MG63 (cell line): ENCODE data around the gene HS3ST3A1. TPM values are rescaled to one million over a fixed set of nuclear protein-coding genes. Genes with fewer than 3 reads are reported as not detected.

Experiments used
- DNase-seq: peaks from one replicate; pipeline ENCODE4 v3.0.0-alpha.2; 2020
- H3K27me3 ChIP-seq: fragments of 250-450 bp; sonication (Bioruptor Pico); 2 replicates; pipeline ENCODE4 v1.5.1; 2020; ENCODE audit warnings: mild to moderate bottlenecking, moderate library complexity
- H3K36me3 ChIP-seq: fragments of 250-450 bp; sonication (Bioruptor Pico); 2 replicates; pipeline ENCODE4 v1.5.1; 2020; ENCODE audit warnings: mild to moderate bottlenecking, moderate library complexity
- H3K4me3 ChIP-seq: fragments of 250-450 bp; sonication (Bioruptor Pico); 2 replicates; pipeline ENCODE4 v1.5.1; 2020; ENCODE audit warnings: mild to moderate bottlenecking, moderate library complexity
- H3K9me3 ChIP-seq: fragments of 250-450 bp; sonication (Bioruptor Pico); 2 replicates; pipeline ENCODE4 v1.5.1; 2020; ENCODE audit warnings: mild to moderate bottlenecking, moderate library complexity
- total RNA-seq: library from RNA; depleted of rRNA; stranded (reverse); fragments of >200 nt; shearing (Covaris generic); gene quantifications from 2 replicates; pipeline ENCODE4 v1.2.3, GENCODE V29; 2014; ENCODE audit warnings: low replicate concordance; rRNA removed

The HS3ST3A1 gene
- total RNA-seq = 1.2 and 3.0 TPM in 2 replicates

GRCh38 chr17:13601776-13602551, at the start of gene HS3ST3A1:
HS3ST3A1 (minus strand) TSS chr17:13601929; CDS start chr17:13601129, 800 bp downstream.
- H3K4me3 ChIP-seq = peak within 1 kb of the TSS; percentile 46
- H3K27me3 ChIP-seq = no peaks in the 10 kb centered on the region
- H3K36me3 ChIP-seq = no peaks in the 10 kb centered on the region
- no peaks in the 10 kb centered on the region for H3K9me3 ChIP-seq
- peak; percentile 68 for DNase-seq

- Histone ChIP-seq H3K9me3 (no peaks in the 10 kb centered on the region), H3K36me3 (no peaks in the 10 kb centered on the region)
- no peak for DNase-seq
These were observed 48.5 kb upstream of the HS3ST3A1 start for GRCh38 chr17:13650096-13650675.

DNA sequence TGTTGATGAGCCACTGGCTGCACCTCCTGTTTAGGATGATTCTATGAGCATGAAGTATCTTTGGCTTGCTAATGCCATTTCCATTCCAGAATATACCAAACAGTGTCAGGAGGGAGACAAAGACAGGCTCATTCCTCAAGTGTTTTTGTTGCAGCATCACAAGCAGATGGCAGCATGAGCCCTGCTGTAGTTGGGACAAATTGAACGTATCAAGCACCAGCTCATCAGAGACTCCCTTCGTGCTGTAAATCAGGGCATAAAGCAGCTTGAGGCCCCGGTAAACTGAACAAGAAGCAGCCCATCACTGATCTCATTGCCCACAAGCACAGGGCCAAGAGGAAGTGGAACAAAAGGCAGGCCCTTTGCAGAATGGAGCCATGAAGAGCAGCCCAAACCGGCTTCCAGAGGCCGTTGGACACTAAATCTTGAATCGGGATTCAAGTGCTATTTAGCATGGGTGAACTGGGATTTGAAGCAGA, 45.9 kb upstream of the HS3ST3A1 start:
- Histone ChIP-seq H3K27me3 (no peaks in the 10 kb centered on the region), H3K9me3 (no peaks in the 10 kb centered on the region), H3K36me3 (no peaks in the 10 kb centered on the region), H3K4me3 (no peak overlapping the region)
- no peak for DNase-seq

More at GRCh38 chr17:13650096-13650675, 48.5 kb upstream of the HS3ST3A1 start:
- H3K4me3 ChIP-seq = no peak overlapping the region
- H3K27me3 ChIP-seq = no peaks in the 10 kb centered on the region

DNA sequence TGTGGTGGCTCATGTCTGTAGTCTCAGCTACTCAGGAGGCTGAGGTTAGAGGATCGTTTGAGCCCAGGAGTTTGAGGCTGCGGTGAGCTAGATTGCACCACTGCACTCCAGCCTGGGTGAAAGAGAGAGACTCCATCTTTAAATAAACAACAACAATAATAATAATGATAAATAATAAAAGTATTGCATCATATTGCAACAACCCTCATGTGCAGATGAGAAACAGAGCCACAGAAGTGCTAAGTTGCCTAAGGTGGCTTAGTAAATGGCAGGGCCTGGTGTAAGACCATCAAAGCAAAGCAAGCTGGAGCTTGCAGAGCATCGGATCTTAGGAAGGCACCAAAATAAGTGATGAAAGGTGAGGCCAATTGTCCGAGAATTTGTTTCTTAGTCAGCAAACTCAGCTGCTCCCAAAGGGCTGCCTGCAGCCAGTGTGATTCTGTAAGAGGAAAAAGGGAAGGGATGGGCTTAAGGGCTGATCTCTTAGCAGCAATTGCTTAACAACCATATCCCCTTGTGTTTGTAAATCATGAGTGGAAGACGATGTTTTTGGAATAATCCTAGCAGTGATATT, 45.3 kb upstream of the HS3ST3A1 start:
- no peak for DNase-seq
- Histone ChIP-seq H3K27me3 (no peaks in the 10 kb centered on the region), H3K4me3 (no peak overlapping the region), H3K36me3 (no peaks in the 10 kb centered on the region), H3K9me3 (no peaks in the 10 kb centered on the region)

- Histone ChIP-seq H3K36me3 (no peaks in the 10 kb centered on the region), H3K9me3 (no peaks in the 10 kb centered on the region), H3K4me3 (no peak overlapping the region), H3K27me3 (no peaks in the 10 kb centered on the region)
- DNase-seq = no peak
These were observed 44.7 kb upstream of the HS3ST3A1 start for GRCh38 chr17:13646411-13646810.

- Histone ChIP-seq H3K27me3 (no peaks in the 10 kb centered on the region), H3K9me3 (no peaks in the 10 kb centered on the region), H3K36me3 (no peaks in the 10 kb centered on the region), H3K4me3 (no peak overlapping the region)
- DNase-seq = no peak
These were observed 41.5 kb upstream of the HS3ST3A1 start for GRCh38 chr17:13643180-13643579.

- Histone ChIP-seq H3K36me3 (no peaks in the 10 kb centered on the region), H3K9me3 (no peaks in the 10 kb centered on the region), H3K27me3 (no peaks in the 10 kb centered on the region), H3K4me3 (no peak overlapping the region)
- DNase-seq = no peak
These were observed 40.5 kb upstream of the HS3ST3A1 start for GRCh38 chr17:13642188-13642587.

DNA sequence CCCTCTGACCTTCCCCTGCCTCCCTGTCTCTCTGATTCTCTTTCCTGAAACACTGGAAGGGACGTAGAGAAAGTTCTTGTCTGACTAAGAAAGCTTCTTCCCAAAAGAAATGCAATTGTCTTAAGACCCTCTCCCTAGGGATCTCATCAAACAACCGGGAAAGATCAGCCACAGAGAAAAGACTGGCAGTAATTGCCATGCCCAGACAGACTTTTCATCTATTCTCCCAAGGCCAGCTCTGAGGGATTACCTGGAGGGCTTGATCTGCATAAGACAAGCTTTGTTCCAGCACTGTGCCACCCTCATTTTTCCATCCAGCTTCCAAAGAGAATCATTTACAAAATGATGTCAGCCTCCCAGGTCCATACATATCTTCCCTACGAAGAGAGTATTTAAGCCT, 38.8 kb upstream of the HS3ST3A1 start:
- Histone ChIP-seq H3K9me3 (no peaks in the 10 kb centered on the region), H3K4me3 (no peak overlapping the region), H3K36me3 (no peaks in the 10 kb centered on the region), H3K27me3 (no peaks in the 10 kb centered on the region)
- DNase-seq = no peak

- no peaks in the 10 kb centered on the region for H3K9me3 ChIP-seq
- H3K4me3 ChIP-seq = no peak overlapping the region
- H3K27me3 ChIP-seq = no peaks in the 10 kb centered on the region
- no peak for DNase-seq
- H3K36me3 ChIP-seq = no peaks in the 10 kb centered on the region
These were observed 37.2 kb upstream of the HS3ST3A1 start for GRCh38 chr17:13638855-13639458.

GRCh38 chr17:13636951-13637350, 35.2 kb upstream of the HS3ST3A1 start:
- Histone ChIP-seq H3K36me3 (no peaks in the 10 kb centered on the region), H3K9me3 (no peaks in the 10 kb centered on the region), H3K4me3 (no peak overlapping the region), H3K27me3 (no peaks in the 10 kb centered on the region)
- no peak for DNase-seq

GRCh38 chr17:13635951-13636350, 34.2 kb upstream of the HS3ST3A1 start:
- Histone ChIP-seq H3K36me3 (no peaks in the 10 kb centered on the region), H3K9me3 (no peaks in the 10 kb centered on the region), H3K4me3 (no peak overlapping the region), H3K27me3 (no peaks in the 10 kb centered on the region)
- no peak for DNase-seq

- Histone ChIP-seq H3K9me3 (no peaks in the 10 kb centered on the region), H3K4me3 (no peak overlapping the region), H3K36me3 (no peaks in the 10 kb centered on the region), H3K27me3 (no peaks in the 10 kb centered on the region)
- DNase-seq = no peak
These were observed 32.3 kb upstream of the HS3ST3A1 start for GRCh38 chr17:13634021-13634420.

DNA sequence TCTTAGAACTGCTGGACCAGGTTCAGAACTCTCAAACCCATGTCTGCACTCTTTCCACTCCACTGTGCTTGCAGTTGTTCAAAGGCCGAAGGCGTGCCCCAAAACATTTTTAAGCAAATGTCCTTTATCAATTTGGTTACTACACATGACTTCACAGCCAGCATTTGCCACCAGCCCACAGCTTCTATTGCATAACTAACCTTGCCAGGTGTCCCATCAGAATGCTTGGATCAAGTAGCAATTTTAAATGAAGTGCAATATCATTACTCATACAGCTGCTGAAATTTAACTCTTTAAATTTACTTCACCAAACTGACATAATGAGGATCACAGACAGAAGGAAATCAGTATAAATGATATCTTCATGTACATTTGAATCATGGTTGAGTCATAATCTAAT, 29.8 kb upstream of the HS3ST3A1 start:
- Histone ChIP-seq H3K4me3 (no peak overlapping the region), H3K36me3 (no peaks in the 10 kb centered on the region), H3K27me3 (no peaks in the 10 kb centered on the region), H3K9me3 (no peaks in the 10 kb centered on the region)
- no peak for DNase-seq

DNA sequence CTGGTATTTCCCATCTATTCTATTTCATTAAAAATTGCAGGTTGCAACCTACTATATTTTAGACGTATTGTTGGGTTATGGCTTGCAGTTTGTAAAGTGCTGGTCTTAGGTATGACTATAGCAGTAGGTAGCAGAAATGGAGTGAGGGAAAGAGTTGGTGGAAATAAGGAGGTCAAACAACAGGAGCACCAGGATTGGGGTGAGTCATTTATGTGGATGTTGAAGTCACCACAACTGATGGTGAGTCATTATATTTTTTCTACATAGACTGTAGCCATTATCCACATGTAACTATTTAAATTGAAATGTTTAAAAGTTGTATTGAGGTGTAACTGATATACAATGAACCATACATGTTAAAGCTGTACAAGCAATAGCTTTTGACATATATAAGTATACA, 25.0 kb upstream of the HS3ST3A1 start:
- no peaks in the 10 kb centered on the region for H3K27me3 ChIP-seq
- no peak for DNase-seq
- no peak overlapping the region for H3K4me3 ChIP-seq
- H3K9me3 ChIP-seq = no peaks in the 10 kb centered on the region
- no peaks in the 10 kb centered on the region for H3K36me3 ChIP-seq

- DNase-seq = no peak
- Histone ChIP-seq H3K9me3 (no peaks in the 10 kb centered on the region), H3K4me3 (no peak overlapping the region), H3K36me3 (no peaks in the 10 kb centered on the region), H3K27me3 (no peaks in the 10 kb centered on the region)
These were observed 17.7 kb upstream of the HS3ST3A1 start for GRCh38 chr17:13619462-13619861.

DNA sequence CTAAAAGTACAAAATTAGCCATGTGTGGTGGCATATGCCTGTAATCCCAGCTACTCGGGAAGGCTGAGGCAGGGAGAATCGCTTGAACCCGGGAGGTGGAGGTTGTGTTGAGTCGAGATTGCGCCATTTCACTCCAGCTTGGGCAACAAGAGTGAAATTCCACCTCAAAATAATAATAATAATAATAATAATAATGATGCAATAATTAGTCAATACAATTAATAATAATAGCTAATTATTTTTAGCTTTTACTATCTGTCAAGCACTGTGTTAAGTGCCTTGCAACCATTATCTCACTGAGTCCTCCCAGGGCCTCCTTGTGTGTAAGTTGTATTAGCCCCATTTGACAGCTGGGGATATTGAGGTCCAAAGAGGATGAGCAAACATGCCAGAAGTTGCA, 14.3 kb upstream of the HS3ST3A1 start:
- H3K36me3 ChIP-seq = no peaks in the 10 kb centered on the region

DNA sequence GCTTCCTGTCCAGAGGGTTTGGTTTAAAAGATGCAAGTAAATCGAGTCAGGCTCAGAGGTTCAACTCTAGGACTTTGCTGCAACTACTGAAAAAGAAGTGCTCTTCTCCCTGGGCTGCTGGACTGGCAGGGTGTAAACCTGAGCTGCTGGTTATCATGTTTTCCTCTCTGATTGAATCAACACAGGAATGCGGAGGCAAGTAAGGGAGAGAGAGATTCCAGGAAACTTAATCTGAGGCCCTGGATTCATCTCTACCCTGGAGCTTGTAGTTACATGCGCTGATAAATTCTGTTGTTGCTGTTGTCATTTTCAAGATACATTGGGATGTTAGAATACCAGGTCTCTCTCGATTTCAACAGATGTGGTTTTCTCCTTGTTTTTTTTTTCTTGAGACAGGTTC, 8.2 kb upstream of the HS3ST3A1 start:
- Histone ChIP-seq H3K9me3 (no peaks in the 10 kb centered on the region), H3K36me3 (no peaks in the 10 kb centered on the region), H3K27me3 (no peaks in the 10 kb centered on the region), H3K4me3 (no peak overlapping the region)
- DNase-seq = no peak

More for the DNA sequence above, 14.3 kb upstream of the HS3ST3A1 start:
- Histone ChIP-seq H3K27me3 (no peaks in the 10 kb centered on the region), H3K4me3 (no peak overlapping the region), H3K9me3 (no peaks in the 10 kb centered on the region)
- no peak for DNase-seq
